SJSA1 (cell line): Measurements from ENCODE around the gene RIMS3. TPM values are rescaled to one million over a fixed set of nuclear protein-coding genes. Genes with fewer than 3 reads are reported as not detected.
A peak's percentile ranks its signal among the peaks of the same experiment; 100 is the strongest.

Source experiments
- DNase-seq, 2 experiments: peaks; one replicate each; pipeline ENCODE4 v3.0.0-alpha.2; 2015 to 2020; ENCODE audit warnings: low spot score in 2 of 2, low read depth in 1 of 2
- H3K27ac ChIP-seq: fragments of 250-450 bp; sonication (Bioruptor Pico); 2 replicates; pipeline ENCODE4 v1.5.1; 2020; ENCODE audit warnings: mild to moderate bottlenecking, moderate library complexity
- H3K27me3 ChIP-seq: fragments of 250-450 bp; sonication (Bioruptor Pico); replicated peaks from 2 replicates; pipeline ENCODE4 v1.5.1; 2020; ENCODE audit warnings: mild to moderate bottlenecking, moderate library complexity
- H3K36me3 ChIP-seq: fragments of 250-450 bp; sonication (Bioruptor Pico); 2 replicates; pipeline ENCODE4 v1.5.1; 2020; ENCODE audit warnings: mild to moderate bottlenecking
- H3K4me1 ChIP-seq: fragments of 250-450 bp; sonication (Bioruptor Pico); replicated peaks from 2 replicates; pipeline ENCODE4 v1.6.1; 2021; ENCODE audit warnings: mild to moderate bottlenecking
- H3K4me3 ChIP-seq: fragments of 250-450 bp; sonication (Bioruptor Pico); 2 replicates; pipeline ENCODE4 v1.5.1; 2020; ENCODE audit warnings: mild to moderate bottlenecking
- H3K9me3 ChIP-seq: fragments of 250-450 bp; sonication (Bioruptor Pico); replicated peaks from 2 replicates; pipeline ENCODE4 v1.5.1; 2020; ENCODE audit warnings: mild to moderate bottlenecking
- total RNA-seq: library from RNA; depleted of rRNA; stranded (reverse); fragments of >200 nt; shearing (Covaris generic); gene quantifications from 2 replicates; pipeline ENCODE4 v1.2.3, GENCODE V29; 2014; rRNA removed

The RIMS3 gene
- total RNA-seq: 0.68 and 0.78 TPM in 2 replicates

GRCh38 chr1:40665335-40666171 lies at the start of gene RIMS3:
TSS of gene RIMS3 (minus strand) at chr1:40665682. CDS start at chr1:40641925, 23,757 bp downstream.
- Histone ChIP-seq H3K36me3 (no peaks in the 10 kb centered on the region), H3K4me3 (peak within 1 kb of the TSS; percentile 49), H3K27ac (no peak within 1 kb of the TSS), H3K27me3 (no peaks in the 10 kb centered on the region), H3K4me1 (peaks cover 7% of the 10 kb centered on the region; the same call in 1 of the 2 replicates), H3K9me3 (no peaks in the 10 kb centered on the region)
- peak; percentile 58 to 76 for DNase-seq

- Histone ChIP-seq H3K27me3 (no peaks in the 10 kb centered on the region), H3K4me3 (no peak overlapping the region), H3K4me1 (peaks cover 38% of the 10 kb centered on the region), H3K36me3 (no peaks in the 10 kb centered on the region; the same call in none of the 2 replicates), H3K27ac (no peak overlapping the region), H3K9me3 (no peaks in the 10 kb centered on the region)
- DNase-seq: no peak
Measured at GRCh38 chr1:40712997-40713396, 47.5 kb upstream of the RIMS3 start.

- no peaks in the 10 kb centered on the region for H3K9me3 ChIP-seq
- no peak overlapping the region for H3K27ac ChIP-seq
- H3K36me3 ChIP-seq: no peaks in the 10 kb centered on the region; the same call in none of the 2 replicates
- H3K27me3 ChIP-seq: no peaks in the 10 kb centered on the region
- H3K4me3 ChIP-seq: no peak overlapping the region
- no peak for DNase-seq
- peaks cover 38% of the 10 kb centered on the region for H3K4me1 ChIP-seq
Measured at GRCh38 chr1:40712405-40712944, 47.0 kb upstream of the RIMS3 start.

DNA sequence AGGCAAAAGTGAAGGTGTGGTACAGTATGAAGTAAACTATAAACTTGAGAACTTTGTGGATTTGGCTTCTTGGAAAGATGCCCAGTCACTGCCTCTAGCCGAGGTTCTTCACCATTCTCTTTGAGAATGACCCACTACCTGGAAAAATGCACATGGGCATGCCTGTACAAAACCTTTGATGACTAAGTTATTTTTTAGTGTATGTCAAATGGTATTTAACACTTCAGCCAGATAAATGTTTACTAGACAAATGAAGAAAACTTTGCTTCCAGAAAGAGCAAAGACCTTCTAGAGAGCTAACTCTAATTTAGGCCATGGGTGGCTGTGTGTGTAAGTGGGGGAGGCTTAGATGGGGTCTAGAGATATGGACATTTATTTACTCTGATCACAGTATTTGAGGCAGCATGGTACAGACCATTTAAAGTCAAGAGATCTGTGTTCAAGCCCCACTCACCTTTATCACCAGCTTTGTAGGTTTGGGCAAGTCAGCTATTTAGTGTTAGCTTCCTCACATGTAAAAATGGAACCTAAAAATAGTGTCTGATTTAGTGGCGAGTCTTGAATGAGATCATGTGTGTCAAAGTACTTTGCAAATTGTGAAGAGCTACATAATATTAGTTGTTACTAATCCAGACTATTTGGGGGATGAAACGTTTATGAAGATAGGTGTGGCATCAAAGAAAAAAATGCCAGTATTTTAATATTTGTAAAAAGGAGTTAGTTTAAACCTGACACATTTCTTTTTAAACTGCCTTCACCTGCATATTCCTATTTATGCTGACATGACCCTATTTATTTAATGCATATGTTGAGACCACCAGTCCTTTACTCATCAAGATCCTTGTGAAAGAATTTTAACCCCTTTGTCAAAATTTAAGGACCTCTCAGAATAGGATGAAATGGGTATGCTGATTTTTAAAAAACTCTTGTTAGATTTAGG lies 46.3 kb upstream of the RIMS3 start:
- peak; percentile 55 to 57 for DNase-seq
- peak overlapping the region; percentile 34; the same call in 1 of the 2 replicates for H3K27ac ChIP-seq
- H3K4me1 ChIP-seq: peaks cover 38% of the 10 kb centered on the region
- no peaks in the 10 kb centered on the region for H3K9me3 ChIP-seq
- H3K27me3 ChIP-seq: no peaks in the 10 kb centered on the region
- H3K36me3 ChIP-seq: no peaks in the 10 kb centered on the region; the same call in none of the 2 replicates
- no peak overlapping the region for H3K4me3 ChIP-seq

GRCh38 chr1:40710581-40711315 lies 45.3 kb upstream of the RIMS3 start:
- no peaks in the 10 kb centered on the region; the same call in none of the 2 replicates for H3K36me3 ChIP-seq
- no peak overlapping the region for H3K27ac ChIP-seq
- H3K4me3 ChIP-seq: no peak overlapping the region
- peak in 1 of 2 experiments; percentile 17 for DNase-seq
- H3K4me1 ChIP-seq: peaks cover 38% of the 10 kb centered on the region
- H3K27me3 ChIP-seq: no peaks in the 10 kb centered on the region
- H3K9me3 ChIP-seq: no peaks in the 10 kb centered on the region

- Histone ChIP-seq H3K27ac (no peak overlapping the region), H3K9me3 (no peaks in the 10 kb centered on the region), H3K4me3 (peak overlapping the region; percentile 35), H3K27me3 (no peaks in the 10 kb centered on the region), H3K4me1 (peaks cover 38% of the 10 kb centered on the region), H3K36me3 (no peaks in the 10 kb centered on the region; the same call in none of the 2 replicates)
- no peak for DNase-seq
Measured at GRCh38 chr1:40709802-40710278, 44.4 kb upstream of the RIMS3 start.

DNA sequence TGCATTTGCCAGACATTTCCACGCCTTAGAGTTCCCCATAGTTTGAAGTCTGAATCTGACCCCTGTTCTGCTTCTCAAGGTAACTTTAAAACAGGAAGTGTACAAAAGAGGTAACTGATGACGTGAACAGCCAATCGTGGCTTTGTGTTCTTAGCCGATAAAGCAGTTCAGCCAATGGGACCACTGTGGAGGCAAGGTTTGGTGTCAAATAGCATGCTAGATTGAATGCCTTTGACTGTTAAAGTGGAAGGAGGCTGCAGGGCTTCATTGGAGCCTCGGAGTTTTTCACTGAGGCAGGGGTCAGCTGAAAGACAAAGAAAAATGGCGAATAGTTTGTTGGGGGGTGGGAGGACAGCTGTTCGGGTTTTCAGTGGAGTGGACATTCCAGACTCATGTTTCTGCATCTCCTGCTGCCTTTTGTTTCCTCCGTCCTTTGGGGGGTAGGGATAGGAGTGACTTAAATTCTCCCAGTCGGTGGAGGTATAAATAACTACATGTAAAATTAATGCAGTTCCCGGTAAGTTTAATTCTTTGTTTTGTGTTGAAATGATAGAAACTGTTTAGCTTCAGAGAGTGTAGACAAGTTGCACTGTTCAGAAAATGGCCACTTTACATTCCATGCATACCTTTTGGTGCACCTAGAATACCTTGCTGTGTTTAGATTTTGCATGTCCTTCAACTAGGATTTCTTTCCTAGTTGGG lies 43.8 kb upstream of the RIMS3 start:
- Histone ChIP-seq H3K4me1 (peaks cover 38% of the 10 kb centered on the region), H3K9me3 (no peaks in the 10 kb centered on the region)

DNA sequence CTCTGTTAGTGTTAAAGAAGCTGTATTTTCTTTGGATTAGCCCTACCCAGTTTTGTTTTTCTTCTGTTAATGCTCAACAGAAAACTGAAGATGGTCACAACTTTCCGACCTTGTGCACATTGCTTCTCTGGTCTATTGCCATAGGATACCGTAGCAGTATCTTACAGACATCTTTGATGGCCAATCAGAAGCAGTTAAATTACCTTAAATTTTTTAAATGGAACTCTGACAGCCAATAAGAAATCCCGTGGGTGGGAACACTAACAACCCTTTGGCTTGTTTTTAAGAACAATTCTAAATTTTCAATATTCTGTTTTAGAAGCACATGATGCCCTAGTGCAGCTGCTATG lies 43.2 kb upstream of the RIMS3 start:
- peak overlapping the region; percentile 35 for H3K4me3 ChIP-seq
- DNase-seq: peak in 1 of 2 experiments; percentile 82
- peaks cover 38% of the 10 kb centered on the region for H3K4me1 ChIP-seq
- H3K27me3 ChIP-seq: no peaks in the 10 kb centered on the region
- no peaks in the 10 kb centered on the region; the same call in none of the 2 replicates for H3K36me3 ChIP-seq
- H3K9me3 ChIP-seq: no peaks in the 10 kb centered on the region
- H3K27ac ChIP-seq: peak overlapping the region; percentile 43

More for the DNA sequence above, 43.8 kb upstream of the RIMS3 start:
- Histone ChIP-seq H3K36me3 (no peaks in the 10 kb centered on the region; the same call in none of the 2 replicates), H3K27me3 (no peaks in the 10 kb centered on the region), H3K4me3 (peak overlapping the region; percentile 35), H3K27ac (peak overlapping the region; percentile 43)
- DNase-seq: peak; percentile 79 to 86

DNA sequence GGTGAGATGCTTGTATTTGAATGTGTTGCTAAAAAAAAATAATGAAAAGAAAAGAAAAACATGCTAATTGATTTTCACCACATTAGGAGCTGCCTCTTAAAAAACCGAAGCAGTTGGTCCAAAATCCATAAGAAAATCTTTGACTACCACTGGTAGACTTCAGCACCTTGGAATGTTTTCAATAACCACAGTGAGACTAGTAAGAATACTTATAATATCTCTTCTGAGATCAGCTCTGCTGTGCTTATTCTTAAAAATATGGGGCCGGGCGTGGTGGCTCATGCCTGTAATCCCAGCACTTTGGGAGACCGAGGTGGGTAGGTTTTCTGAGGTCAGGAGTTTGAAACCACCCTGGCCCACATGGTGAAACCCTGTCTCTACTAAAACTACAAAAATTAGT lies 41.1 kb upstream of the RIMS3 start:
- no peak overlapping the region for H3K4me3 ChIP-seq
- no peaks in the 10 kb centered on the region for H3K9me3 ChIP-seq
- H3K4me1 ChIP-seq: peaks cover 39% of the 10 kb centered on the region
- H3K36me3 ChIP-seq: no peaks in the 10 kb centered on the region
- H3K27me3 ChIP-seq: no peaks in the 10 kb centered on the region
- DNase-seq: no peak
- no peak overlapping the region for H3K27ac ChIP-seq

GRCh38 chr1:40704817-40705733 lies 39.6 kb upstream of the RIMS3 start:
- Histone ChIP-seq H3K9me3 (no peaks in the 10 kb centered on the region), H3K4me1 (peaks cover 25% of the 10 kb centered on the region), H3K27ac (no peak overlapping the region), H3K36me3 (no peaks in the 10 kb centered on the region), H3K4me3 (no peak overlapping the region), H3K27me3 (no peaks in the 10 kb centered on the region)
- no peak for DNase-seq

DNA sequence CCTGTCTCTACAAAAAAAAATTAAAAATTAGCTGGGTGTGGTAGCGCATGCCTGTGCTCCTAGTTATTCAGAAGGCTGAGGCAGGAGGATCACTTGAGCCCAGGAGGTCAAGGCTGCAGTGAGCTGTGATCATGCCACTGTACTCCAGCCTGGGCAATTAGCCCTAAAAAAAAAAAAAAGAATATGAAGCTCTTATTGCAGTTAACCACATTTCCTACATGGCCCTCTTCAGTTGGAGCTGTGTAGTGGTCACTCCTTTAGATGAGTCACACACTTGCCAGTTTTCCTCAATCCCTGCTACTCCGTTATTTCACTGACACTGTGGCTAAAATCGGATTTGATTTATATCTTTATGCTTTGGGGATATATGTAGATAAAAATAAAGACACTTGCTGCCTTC lies 37.8 kb upstream of the RIMS3 start:
- peak; percentile 40 to 52 for DNase-seq
- Histone ChIP-seq H3K36me3 (no peaks in the 10 kb centered on the region), H3K27me3 (no peaks in the 10 kb centered on the region), H3K4me3 (no peak overlapping the region), H3K9me3 (no peaks in the 10 kb centered on the region), H3K4me1 (peaks cover 12% of the 10 kb centered on the region), H3K27ac (0 out of 2 replicates have a peak overlapping the region, but pooled peaks have one; percentile 6)
